Natural killer cell (primary cell): ENCODE data around the gene ATP13A5. TPM values are rescaled to one million over a fixed set of nuclear protein-coding genes. Genes with fewer than 3 reads are reported as not detected.

ENCODE experiments used
- ATAC-seq, 3 donors: fragments of 150-1000 bp in 2 of 3; fragments of 200-7000 bp in 1 of 3; cut with Tn5 transposase; 1 replicate in 1 of 3; 2 replicates in 2 of 3; pipeline ENCODE4 v1.10.0; 2021; ENCODE audit warnings: mild to moderate bottlenecking in 2 of 3, moderate library complexity in 2 of 3
- DNase-seq, 2 donors: peaks; one replicate each; pipeline versions ENCODE4 v3.0.0 to v3.0.0-alpha.2; 2013 to 2021; ENCODE audit warnings: mixed read lengths in 1 of 2
- H3K27ac ChIP-seq: one replicate; pipeline ENCODE4 v1.5.1; 2013; ENCODE audit warnings: mild to moderate bottlenecking, low read length
- H3K27me3 ChIP-seq: one replicate; pipeline ENCODE4 v1.6.1; 2013; ENCODE audit warnings: low read length; ENCODE audit not compliant: control insufficient read depth, insufficient read depth
- H3K36me3 ChIP-seq: one replicate; pipeline ENCODE4 v1.6.1; 2013; ENCODE audit warnings: low read length; ENCODE audit not compliant: control insufficient read depth, insufficient read depth
- H3K4me1 ChIP-seq: one replicate; pipeline ENCODE4 v1.6.1; 2013; ENCODE audit warnings: low read length; ENCODE audit not compliant: control insufficient read depth, insufficient read depth
- H3K4me3 ChIP-seq: one replicate; pipeline ENCODE4 v1.5.1; 2013; ENCODE audit warnings: low read length
- H3K9me3 ChIP-seq: one replicate; pipeline ENCODE4 v1.6.1; 2013; ENCODE audit warnings: low read length; ENCODE audit not compliant: control insufficient read depth, insufficient read depth
- H3K27ac Mint-ChIP-seq, 2 donors: one replicate each; pipeline ENCODE4 v1.8.0; 2022; ENCODE audit warnings: mild to moderate bottlenecking in 2 of 2, mixed read lengths in 2 of 2, moderate library complexity in 1 of 2
- H3K27me3 Mint-ChIP-seq, 2 donors: one replicate each; pipeline ENCODE4 v1.8.0; 2022; ENCODE audit warnings: low read depth in 2 of 2, mixed read lengths in 2 of 2
- H3K36me3 Mint-ChIP-seq: one replicate; pipeline ENCODE4 v1.8.0; 2022; ENCODE audit warnings: mixed read lengths
- H3K4me1 Mint-ChIP-seq, 2 donors: one replicate each; pipeline ENCODE4 v1.8.0; 2022; ENCODE audit warnings: mixed read lengths in 2 of 2
- H3K4me3 Mint-ChIP-seq: one replicate; pipeline ENCODE4 v1.8.0; 2022; ENCODE audit warnings: mild to moderate bottlenecking, moderate library complexity, mixed read lengths
- H3K9me3 Mint-ChIP-seq, 2 donors: one replicate each; pipeline ENCODE4 v1.8.0; 2022; ENCODE audit warnings: mixed read lengths in 2 of 2
- WGBS: methylation state at CpG from one replicate; pipeline ENCODE4 v1.1.7; 2013; ENCODE audit warnings: missing lambda C conversion rate; ENCODE audit not compliant: insufficient coverage; 5-methylcytosine and 5-hydroxymethylcytosine counted together
- intact Hi-C: fragments of 100-400 bp; cut with micrococcal nuclease; formaldehyde crosslinking; loops from one replicate; pipeline ENCODE4 v1.14.2; 2022
- total RNA-seq, 4 donors: library from RNA; stranded (reverse); fragments of 120-200 nt in 1 of 4; gene quantifications; one replicate each; pipeline versions ENCODE4 v1.2.3 to v1.2.4, GENCODE V29; 2013 to 2022
- TF ChIP-seq, protein P1 (sequence below): fragments of 200-600 bp; IDR thresholded peaks from one replicate; pipeline ENCODE4 v1.8.0; 2022; ENCODE audit warnings: antibody characterized with exemption

ATP13A5 gene
- total RNA-seq, 3 donors from 2014 or later (not counting 1 experiment from before 2014, with no cell fraction given): not detected

DNA sequence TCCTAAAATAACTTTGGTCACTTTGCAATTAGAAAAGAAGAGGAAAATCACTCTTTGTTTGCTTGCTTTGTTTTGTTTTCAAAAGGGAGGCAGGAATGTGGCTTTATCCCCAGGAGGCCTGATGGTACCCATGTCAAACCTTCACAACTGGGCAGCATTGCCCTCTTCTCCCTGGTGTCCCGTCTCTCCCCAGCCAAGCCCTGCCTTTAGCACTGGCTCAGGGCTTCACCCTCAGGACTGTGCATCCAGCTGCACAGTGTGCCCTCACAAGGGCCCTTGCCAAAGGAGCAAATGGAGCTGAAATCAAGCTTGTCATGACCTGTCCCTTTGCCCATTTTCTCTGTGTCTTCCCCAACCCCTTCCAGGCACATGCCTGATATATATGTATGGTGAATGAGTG, 29.1 kb upstream of the ATP13A5 start:
- no peaks in the 10 kb centered on the region for H3K4me1 Mint-ChIP-seq
- intact Hi-C loops: no loop called here

DNA sequence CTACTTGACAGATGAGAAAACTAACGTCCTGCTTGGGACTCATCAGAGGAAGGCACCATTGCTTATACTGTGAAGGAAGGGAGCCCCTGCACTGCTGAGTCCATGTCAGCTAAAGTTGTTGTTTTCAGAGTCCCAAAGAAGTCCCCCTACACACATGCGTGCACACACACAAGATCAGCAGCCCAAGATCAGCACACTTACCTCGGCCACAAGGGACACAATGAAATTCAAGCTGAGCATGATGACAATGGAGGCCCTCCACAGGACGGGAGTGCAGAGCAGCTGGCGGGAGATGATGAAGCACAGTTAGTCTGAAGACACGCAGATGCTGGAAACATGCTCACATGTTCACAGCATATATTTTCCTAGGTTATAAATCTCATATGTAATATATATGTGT, 28.6 kb upstream of the ATP13A5 start:
- Histone ChIP-seq H3K27me3 (no peaks in the 10 kb centered on the region), H3K4me1 (no peaks in the 10 kb centered on the region), H3K4me3 (no peak overlapping the region), H3K9me3 (no peaks in the 10 kb centered on the region), H3K36me3 (no peaks in the 10 kb centered on the region), H3K27ac (no peak overlapping the region)
- intact Hi-C loops: no loop called here
- DNase-seq (no peak), ATAC-seq (no peak)
- Mint-ChIP-seq H3K4me3 (no peak overlapping the region), H3K27me3 (no peaks in the 10 kb centered on the region), H3K4me1 (no peaks in the 10 kb centered on the region), H3K36me3 (no peaks in the 10 kb centered on the region), H3K9me3 (no peaks in the 10 kb centered on the region), H3K27ac (no peak overlapping the region)
- 77% methylated on average over 5 of the region's 6 CpGs for WGBS
- TF ChIP-seq, protein P1, sequence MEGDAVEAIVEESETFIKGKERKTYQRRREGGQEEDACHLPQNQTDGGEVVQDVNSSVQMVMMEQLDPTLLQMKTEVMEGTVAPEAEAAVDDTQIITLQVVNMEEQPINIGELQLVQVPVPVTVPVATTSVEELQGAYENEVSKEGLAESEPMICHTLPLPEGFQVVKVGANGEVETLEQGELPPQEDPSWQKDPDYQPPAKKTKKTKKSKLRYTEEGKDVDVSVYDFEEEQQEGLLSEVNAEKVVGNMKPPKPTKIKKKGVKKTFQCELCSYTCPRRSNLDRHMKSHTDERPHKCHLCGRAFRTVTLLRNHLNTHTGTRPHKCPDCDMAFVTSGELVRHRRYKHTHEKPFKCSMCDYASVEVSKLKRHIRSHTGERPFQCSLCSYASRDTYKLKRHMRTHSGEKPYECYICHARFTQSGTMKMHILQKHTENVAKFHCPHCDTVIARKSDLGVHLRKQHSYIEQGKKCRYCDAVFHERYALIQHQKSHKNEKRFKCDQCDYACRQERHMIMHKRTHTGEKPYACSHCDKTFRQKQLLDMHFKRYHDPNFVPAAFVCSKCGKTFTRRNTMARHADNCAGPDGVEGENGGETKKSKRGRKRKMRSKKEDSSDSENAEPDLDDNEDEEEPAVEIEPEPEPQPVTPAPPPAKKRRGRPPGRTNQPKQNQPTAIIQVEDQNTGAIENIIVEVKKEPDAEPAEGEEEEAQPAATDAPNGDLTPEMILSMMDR: no peak

More for the DNA sequence above, 29.1 kb upstream of the ATP13A5 start:
- Histone ChIP-seq H3K27ac (no peak overlapping the region), H3K4me3 (no peak overlapping the region), H3K36me3 (no peaks in the 10 kb centered on the region), H3K27me3 (no peaks in the 10 kb centered on the region), H3K4me1 (no peaks in the 10 kb centered on the region), H3K9me3 (peaks cover under 1% of the 10 kb centered on the region)
- 83% methylated on average over 1 of the region's 1 CpG for WGBS
- no peaks in the 10 kb centered on the region for H3K9me3 Mint-ChIP-seq
- no peak overlapping the region for H3K4me3 Mint-ChIP-seq
- ATAC-seq (no peak), DNase-seq (no peak)
- no peaks in the 10 kb centered on the region for H3K27me3 Mint-ChIP-seq
- TF ChIP-seq, protein P1: no peak
- no peak overlapping the region for H3K27ac Mint-ChIP-seq
- no peaks in the 10 kb centered on the region for H3K36me3 Mint-ChIP-seq

DNA sequence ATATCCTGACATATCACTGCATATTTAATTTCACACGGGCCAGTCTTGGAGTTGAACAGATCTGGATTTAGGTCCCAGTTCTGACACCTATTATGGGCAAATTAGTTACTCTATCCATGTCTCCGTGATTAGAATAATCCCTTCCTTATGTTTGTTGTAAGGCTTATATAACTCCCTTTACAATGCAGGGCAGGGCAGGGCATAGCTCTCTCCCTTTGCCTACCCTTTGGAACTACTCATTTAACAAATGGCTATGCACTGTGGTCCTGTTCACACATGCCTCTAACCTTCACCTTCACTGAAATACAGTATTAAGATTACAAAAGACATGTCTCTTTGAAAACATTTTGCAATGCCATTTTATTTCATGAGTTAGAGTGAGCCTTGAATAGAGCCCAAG, 24.8 kb upstream of the ATP13A5 start:
- Mint-ChIP-seq H3K27ac (no peak overlapping the region), H3K36me3 (no peaks in the 10 kb centered on the region), H3K9me3 (no peaks in the 10 kb centered on the region), H3K4me1 (no peaks in the 10 kb centered on the region), H3K27me3 (no peaks in the 10 kb centered on the region), H3K4me3 (no peak overlapping the region)
- H3K4me1 ChIP-seq: no peaks in the 10 kb centered on the region
- no peak overlapping the region for H3K4me3 ChIP-seq
- no peak for ATAC-seq
- 82% methylated on average over 2 of the region's 2 CpGs for WGBS
- TF ChIP-seq, protein P1: no peak
- H3K36me3 ChIP-seq: no peaks in the 10 kb centered on the region
- no peak for DNase-seq
- H3K27ac ChIP-seq: no peak overlapping the region
- H3K9me3 ChIP-seq: no peaks in the 10 kb centered on the region
- H3K27me3 ChIP-seq: no peaks in the 10 kb centered on the region
- intact Hi-C loops: no loop called here

DNA sequence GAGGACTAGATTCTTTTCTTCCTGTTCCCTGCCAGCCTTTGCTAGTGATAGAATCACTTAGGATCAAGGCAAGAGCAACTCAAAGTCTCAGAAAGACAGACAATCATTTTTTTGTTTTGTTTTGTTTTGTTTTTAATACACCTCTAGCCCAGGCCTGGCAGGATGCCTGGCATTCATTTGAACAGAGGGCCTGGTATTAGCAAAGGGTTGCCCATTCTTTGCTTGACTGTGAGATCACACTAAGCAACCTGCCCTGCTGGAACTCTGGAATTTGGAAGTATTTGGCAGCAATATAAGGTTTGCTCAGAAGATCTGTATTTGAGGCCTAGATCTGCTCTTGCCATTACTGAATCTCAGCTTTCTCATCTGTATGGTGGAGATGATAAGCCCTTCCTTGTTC, 21.8 kb upstream of the ATP13A5 start:
- Histone ChIP-seq H3K27ac (no peak overlapping the region), H3K4me1 (no peaks in the 10 kb centered on the region), H3K9me3 (no peaks in the 10 kb centered on the region), H3K27me3 (no peaks in the 10 kb centered on the region), H3K36me3 (no peaks in the 10 kb centered on the region), H3K4me3 (no peak overlapping the region)
- Mint-ChIP-seq H3K27ac (no peak overlapping the region), H3K4me1 (no peaks in the 10 kb centered on the region), H3K36me3 (no peaks in the 10 kb centered on the region), H3K9me3 (peaks cover 0 to 4% of the 10 kb centered on the region in 2 donors), H3K27me3 (peaks cover 0 to 2% of the 10 kb centered on the region in 2 donors), H3K4me3 (no peak overlapping the region)
- intact Hi-C loops: no loop called here
- TF ChIP-seq, protein P1: no peak
- ATAC-seq (no peak), DNase-seq (no peak)
